Ectodermal cell (in vitro differentiated cells): ENCODE results near the gene PHF5A.

Source experiments
- H3K27ac ChIP-seq: 2 replicates; pipeline ENCODE4 v1.7.0; 2013; ENCODE audit warnings: mild to moderate bottlenecking, low read depth, low read length; ENCODE audit not compliant: insufficient read depth, poor library complexity, severe bottlenecking
- H3K27me3 ChIP-seq: 2 replicates; pipeline ENCODE4 v1.7.0; 2013; ENCODE audit warnings: mild to moderate bottlenecking, low read length; ENCODE audit not compliant: insufficient read depth, control insufficient read depth, poor library complexity, severe bottlenecking
- H3K36me3 ChIP-seq: one replicate; pipeline ENCODE4 v1.7.0; 2013; ENCODE audit warnings: low read length; ENCODE audit not compliant: control insufficient read depth, insufficient read depth
- H3K4me1 ChIP-seq: one replicate; pipeline ENCODE4 v1.7.0; 2013; ENCODE audit warnings: low read length; ENCODE audit not compliant: control insufficient read depth, insufficient read depth
- H3K4me3 ChIP-seq: 2 replicates; pipeline ENCODE4 v1.7.0; 2013; ENCODE audit warnings: low read depth, low read length, control low read depth; ENCODE audit not compliant: insufficient read depth
- H3K9me3 ChIP-seq: 2 replicates; pipeline ENCODE4 v1.7.0; 2013; ENCODE audit warnings: mild to moderate bottlenecking, low read length, moderate library complexity; ENCODE audit not compliant: control insufficient read depth
- WGBS, 2 experiments: methylation state at CpG; one replicate each; pipeline ENCODE4 v1.1.7; 2013; ENCODE audit warnings: missing lambda C conversion rate in 2 of 2; 5-methylcytosine and 5-hydroxymethylcytosine counted together

PHF5A gene

GRCh38 chr22:41488076-41488475 lies 19.6 kb upstream of the PHF5A start:
- Histone ChIP-seq H3K36me3 (no peaks in the 10 kb centered on the region), H3K9me3 (no peaks in the 10 kb centered on the region), H3K4me1 (peaks cover 18% of the 10 kb centered on the region), H3K4me3 (no peak overlapping the region), H3K27ac (no peak overlapping the region), H3K27me3 (no peaks in the 10 kb centered on the region)
- WGBS, 2 experiments, result 72 to 73% methylated on average over 4 of the region's 4 CpGs

- H3K4me1 ChIP-seq, result peaks cover 20% of the 10 kb centered on the region
- 91% methylated on average over 8 of the region's 8 CpGs for WGBS, 2 experiments
- H3K36me3 ChIP-seq, result no peaks in the 10 kb centered on the region
- no peaks in the 10 kb centered on the region for H3K9me3 ChIP-seq
- no peak overlapping the region for H3K27ac ChIP-seq
- H3K4me3 ChIP-seq, result no peak overlapping the region
- no peaks in the 10 kb centered on the region for H3K27me3 ChIP-seq
These were observed 18.8 kb upstream of the PHF5A start for GRCh38 chr22:41487037-41487935.

GRCh38 chr22:41485033-41485432 lies 16.5 kb upstream of the PHF5A start:
- Histone ChIP-seq H3K4me3 (no peak overlapping the region), H3K36me3 (no peaks in the 10 kb centered on the region), H3K9me3 (no peaks in the 10 kb centered on the region), H3K27me3 (no peaks in the 10 kb centered on the region), H3K27ac (no peak overlapping the region), H3K4me1 (peaks cover 33% of the 10 kb centered on the region)
- WGBS, 2 experiments, result 93 to 96% methylated on average over 7 of the region's 7 CpGs

- Histone ChIP-seq H3K4me1 (peaks cover 43% of the 10 kb centered on the region), H3K36me3 (no peaks in the 10 kb centered on the region), H3K4me3 (no peak overlapping the region), H3K27me3 (no peaks in the 10 kb centered on the region), H3K9me3 (no peaks in the 10 kb centered on the region), H3K27ac (no peak overlapping the region)
- 66% methylated on average over 2 of the region's 2 CpGs for WGBS, 2 experiments
These were observed 13.9 kb upstream of the PHF5A start for GRCh38 chr22:41482319-41482935.

- H3K4me1 ChIP-seq, result peaks cover 41% of the 10 kb centered on the region
- H3K9me3 ChIP-seq, result no peaks in the 10 kb centered on the region
- no peaks in the 10 kb centered on the region for H3K27me3 ChIP-seq
- no peak overlapping the region for H3K27ac ChIP-seq
- H3K36me3 ChIP-seq, result no peaks in the 10 kb centered on the region
- 11 to 15% methylated on average over 5 of the region's 5 CpGs for WGBS, 2 experiments
- no peak overlapping the region for H3K4me3 ChIP-seq
These were observed 13.4 kb upstream of the PHF5A start for GRCh38 chr22:41481925-41482318.

- H3K4me3 ChIP-seq, result no peak overlapping the region
- no peaks in the 10 kb centered on the region for H3K36me3 ChIP-seq
- no peak overlapping the region for H3K27ac ChIP-seq
- 89 to 90% methylated on average over 15 of the region's 15 CpGs for WGBS, 2 experiments
- no peaks in the 10 kb centered on the region for H3K9me3 ChIP-seq
- no peaks in the 10 kb centered on the region for H3K27me3 ChIP-seq
- H3K4me1 ChIP-seq, result peaks cover 38% of the 10 kb centered on the region
These were observed 12.8 kb upstream of the PHF5A start for GRCh38 chr22:41481131-41481830.

GRCh38 chr22:41480397-41480735 lies 11.9 kb upstream of the PHF5A start:
- no peaks in the 10 kb centered on the region for H3K27me3 ChIP-seq
- H3K36me3 ChIP-seq, result no peaks in the 10 kb centered on the region
- peak overlapping the region; percentile 90 for H3K27ac ChIP-seq
- H3K4me3 ChIP-seq, result no peak overlapping the region
- 76 to 81% methylated on average over 7 of the region's 7 CpGs for WGBS, 2 experiments
- H3K9me3 ChIP-seq, result no peaks in the 10 kb centered on the region
- H3K4me1 ChIP-seq, result peaks cover 35% of the 10 kb centered on the region

GRCh38 chr22:41479671-41480396 lies 11.3 kb upstream of the PHF5A start:
- no peaks in the 10 kb centered on the region for H3K9me3 ChIP-seq
- no peaks in the 10 kb centered on the region for H3K27me3 ChIP-seq
- no peaks in the 10 kb centered on the region for H3K36me3 ChIP-seq
- peaks cover 35% of the 10 kb centered on the region for H3K4me1 ChIP-seq
- peak overlapping the region; percentile 90 for H3K27ac ChIP-seq
- H3K4me3 ChIP-seq, result peak overlapping the region; percentile 7
- 33% methylated on average over 6 of the region's 6 CpGs for WGBS, 2 experiments

GRCh38 chr22:41478891-41479521 lies 10.5 kb upstream of the PHF5A start:
- H3K9me3 ChIP-seq, result no peaks in the 10 kb centered on the region
- WGBS, 2 experiments, result 89 to 91% methylated on average over 7 of the region's 7 CpGs
- H3K27me3 ChIP-seq, result no peaks in the 10 kb centered on the region
- peak overlapping the region; percentile 7 for H3K4me3 ChIP-seq
- H3K4me1 ChIP-seq, result peaks cover 35% of the 10 kb centered on the region
- H3K27ac ChIP-seq, result peak overlapping the region; percentile 90
- no peaks in the 10 kb centered on the region for H3K36me3 ChIP-seq
